Measurements from ENCODE around the gene RPL19.

RPL19 gene

DNA sequence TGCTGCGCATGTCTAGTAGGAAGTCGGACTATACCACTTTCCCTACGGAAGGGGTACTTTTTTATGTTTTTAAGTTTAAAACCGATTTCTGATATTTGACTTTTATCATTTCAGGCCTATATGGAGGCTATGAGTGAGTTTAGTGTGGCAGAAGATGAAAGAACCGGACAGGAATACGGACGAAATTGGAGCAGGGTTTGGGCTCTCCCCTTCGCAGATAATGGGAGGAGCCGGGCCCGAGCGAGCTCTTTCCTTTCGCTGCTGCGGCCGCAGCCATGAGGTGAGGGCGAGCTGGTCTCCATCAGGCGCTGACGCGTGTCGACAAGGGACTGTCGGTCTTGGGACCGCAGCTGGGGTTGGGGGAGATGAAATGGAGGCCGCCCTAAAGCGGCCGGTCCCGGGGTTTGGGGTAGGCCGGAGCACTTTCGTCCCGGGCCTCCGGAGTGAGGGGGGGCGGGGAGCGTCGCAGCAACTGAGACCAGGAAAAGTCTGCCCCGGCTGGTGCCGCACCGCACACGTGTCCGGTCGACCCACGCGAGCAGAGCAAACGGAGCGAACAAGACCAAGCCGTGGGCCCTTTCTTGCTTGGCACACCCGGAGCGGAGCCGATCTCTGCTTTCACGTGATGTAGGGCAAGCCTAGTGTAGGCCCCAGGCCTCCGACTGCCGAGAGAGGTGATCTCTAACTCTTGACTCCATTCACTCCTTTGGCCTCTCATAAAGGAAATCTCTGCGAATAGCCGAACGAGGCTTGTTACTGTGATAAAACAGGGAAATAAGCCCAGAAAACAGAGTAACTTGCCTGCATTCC is at the start of gene RPL19:
Gene RPL19, plus strand, starts transcription at position 214 of the 810 bp plus-strand sequence. Its CDS starts 62 bp downstream, at position 276.
- no peaks in the 10 kb centered on the region for H3K27me3 ChIP-seq (ENCODE audit: control insufficient read depth in 1 of 2, insufficient read depth in 2 of 2, low read length in 2 of 2)
- peaks cover 22 to 40% of the 10 kb centered on the region in 2 donors for H3K36me3 ChIP-seq (ENCODE audit: control insufficient read depth in 1 of 2, insufficient read depth in 2 of 2, low read length in 2 of 2)
- peak within 1 kb of the TSS; percentile 81 to 92 for H3K4me3 ChIP-seq (ENCODE audit: low read depth in 1 of 2, low read length in 2 of 2)
- H3K27ac ChIP-seq (ENCODE audit: low read depth, low read length) = peak within 1 kb of the TSS; percentile 87
- no peaks in the 10 kb centered on the region for H3K9me3 ChIP-seq (ENCODE audit: control insufficient read depth in 1 of 2, low read length in 2 of 2)
- H3K4me1 ChIP-seq (ENCODE audit: control insufficient read depth in 1 of 2, insufficient read depth in 2 of 2, low read length in 2 of 2) = peaks cover 18 to 36% of the 10 kb centered on the region in 2 donors
- H3K9ac ChIP-seq (ENCODE audit: low read depth in 1 of 2, low read length in 2 of 2) = peak within 1 kb of the TSS; percentile 84 to 95

DNA sequence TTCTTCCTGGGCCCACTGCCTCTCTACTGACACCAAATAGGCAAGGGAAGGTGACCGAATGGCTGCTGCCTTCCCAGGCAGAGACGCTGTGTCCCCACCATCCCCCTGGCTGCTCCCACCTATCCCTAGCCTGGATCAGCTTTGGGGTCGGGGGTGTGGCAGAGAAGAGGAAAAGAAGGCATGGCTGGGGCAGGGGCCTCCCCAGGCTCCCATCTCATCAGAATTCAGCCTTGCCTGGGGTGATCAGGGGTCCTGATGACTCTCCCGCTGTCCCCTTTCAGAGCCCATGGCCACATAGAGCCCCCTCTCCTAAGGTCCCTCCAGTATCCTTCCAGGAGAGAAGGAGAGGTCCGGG is 49.3 kb upstream of the RPL19 start:
- H3K4me1 ChIP-seq (ENCODE audit: control insufficient read depth in 1 of 2, insufficient read depth in 2 of 2, low read length in 2 of 2) = peaks cover 11 to 15% of the 10 kb centered on the region in 2 donors
- H3K27me3 ChIP-seq (ENCODE audit: control insufficient read depth in 1 of 2, insufficient read depth in 2 of 2, low read length in 2 of 2) = peaks cover 8 to 13% of the 10 kb centered on the region in 2 donors
- peak overlapping the region; percentile 40 to 49 for H3K4me3 ChIP-seq (ENCODE audit: low read depth in 1 of 2, low read length in 2 of 2)
- H3K9me3 ChIP-seq (ENCODE audit: control insufficient read depth in 1 of 2, low read length in 2 of 2) = no peaks in the 10 kb centered on the region
- no peak overlapping the region for H3K27ac ChIP-seq (ENCODE audit: low read depth, low read length)
- H3K36me3 ChIP-seq (ENCODE audit: control insufficient read depth in 1 of 2, insufficient read depth in 2 of 2, low read length in 2 of 2) = no peaks in the 10 kb centered on the region
- peak overlapping the region; percentile 37 to 38 for H3K9ac ChIP-seq (ENCODE audit: low read depth in 1 of 2, low read length in 2 of 2)

DNA sequence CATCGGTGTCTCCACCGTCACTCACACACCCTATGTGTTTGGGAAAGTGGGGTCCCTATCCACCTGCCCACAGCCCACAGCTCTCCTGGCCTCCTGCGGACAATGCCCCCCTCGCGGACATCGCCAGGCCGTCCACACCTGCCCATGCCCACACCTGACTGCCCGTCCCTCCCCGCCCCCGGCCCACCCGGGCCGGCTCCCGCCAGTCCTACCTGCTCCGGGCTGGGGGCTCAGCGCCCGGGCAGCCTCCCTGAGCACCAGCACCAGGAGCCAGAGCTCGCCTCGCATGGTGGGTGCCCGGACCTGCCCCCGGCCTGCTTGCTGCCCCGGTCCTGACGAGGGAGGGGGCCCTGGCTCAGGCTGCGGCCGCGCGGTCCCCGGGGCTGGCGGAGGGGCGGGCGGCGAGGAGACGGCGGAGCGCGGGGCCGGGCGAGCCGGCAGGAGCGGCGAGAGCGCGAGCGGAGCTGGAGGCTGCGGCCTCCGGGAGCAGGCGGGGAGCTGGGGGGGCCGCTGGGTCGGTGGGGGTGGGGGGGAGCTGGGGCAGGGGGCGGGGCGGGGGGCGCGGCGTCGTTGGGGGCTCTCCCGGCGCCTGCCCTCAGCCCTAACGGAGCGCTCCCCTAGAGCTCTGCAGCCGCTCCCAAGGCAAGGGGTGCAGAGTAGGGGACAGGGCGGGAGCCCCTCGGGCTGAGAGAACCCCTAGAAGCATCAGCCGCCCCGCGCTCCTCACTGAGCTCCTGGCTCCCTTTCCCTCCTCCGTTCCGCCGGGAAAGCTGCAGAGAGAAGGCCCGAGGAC is 48.7 kb upstream of the RPL19 start, which contains the start of gene PLXDC1:
Gene PLXDC1, minus strand, starts transcription at position 488 of the 793 bp plus-strand sequence. Its CDS starts 200 bp downstream, at position 288.
- no peak within 1 kb of the TSS for H3K27ac ChIP-seq (ENCODE audit: low read depth, low read length)
- H3K4me3 ChIP-seq (ENCODE audit: low read depth in 1 of 2, low read length in 2 of 2) = peak within 1 kb of the TSS; percentile 84 to 92

GRCh38 chr17:39151943-39152818 is 47.9 kb upstream of the RPL19 start:
- peak overlapping the region; percentile 72 to 96 for H3K9ac ChIP-seq (ENCODE audit: low read depth in 1 of 2, low read length in 2 of 2)
- H3K4me1 ChIP-seq (ENCODE audit: control insufficient read depth in 1 of 2, insufficient read depth in 2 of 2, low read length in 2 of 2) = peaks cover 11 to 15% of the 10 kb centered on the region in 2 donors
- H3K27ac ChIP-seq (ENCODE audit: low read depth, low read length) = no peak overlapping the region
- peaks cover 8 to 13% of the 10 kb centered on the region in 2 donors for H3K27me3 ChIP-seq (ENCODE audit: control insufficient read depth in 1 of 2, insufficient read depth in 2 of 2, low read length in 2 of 2)
- no peaks in the 10 kb centered on the region for H3K9me3 ChIP-seq (ENCODE audit: control insufficient read depth in 1 of 2, low read length in 2 of 2)
- H3K4me3 ChIP-seq (ENCODE audit: low read depth in 1 of 2, low read length in 2 of 2) = peak overlapping the region; percentile 84 to 92
- no peaks in the 10 kb centered on the region for H3K36me3 ChIP-seq (ENCODE audit: control insufficient read depth in 1 of 2, insufficient read depth in 2 of 2, low read length in 2 of 2)

More for the DNA sequence above, 48.7 kb upstream of the RPL19 start, which contains the start of gene PLXDC1:
- H3K9ac ChIP-seq (ENCODE audit: low read depth in 1 of 2, low read length in 2 of 2) = peak within 1 kb of the TSS; percentile 38 to 72
- H3K36me3 ChIP-seq (ENCODE audit: control insufficient read depth in 1 of 2, insufficient read depth in 2 of 2, low read length in 2 of 2) = no peaks in the 10 kb centered on the region
- H3K4me1 ChIP-seq (ENCODE audit: control insufficient read depth in 1 of 2, insufficient read depth in 2 of 2, low read length in 2 of 2) = peaks cover 11 to 15% of the 10 kb centered on the region in 2 donors
- no peaks in the 10 kb centered on the region for H3K9me3 ChIP-seq (ENCODE audit: control insufficient read depth in 1 of 2, low read length in 2 of 2)
- peaks cover 8 to 13% of the 10 kb centered on the region in 2 donors for H3K27me3 ChIP-seq (ENCODE audit: control insufficient read depth in 1 of 2, insufficient read depth in 2 of 2, low read length in 2 of 2)

DNA sequence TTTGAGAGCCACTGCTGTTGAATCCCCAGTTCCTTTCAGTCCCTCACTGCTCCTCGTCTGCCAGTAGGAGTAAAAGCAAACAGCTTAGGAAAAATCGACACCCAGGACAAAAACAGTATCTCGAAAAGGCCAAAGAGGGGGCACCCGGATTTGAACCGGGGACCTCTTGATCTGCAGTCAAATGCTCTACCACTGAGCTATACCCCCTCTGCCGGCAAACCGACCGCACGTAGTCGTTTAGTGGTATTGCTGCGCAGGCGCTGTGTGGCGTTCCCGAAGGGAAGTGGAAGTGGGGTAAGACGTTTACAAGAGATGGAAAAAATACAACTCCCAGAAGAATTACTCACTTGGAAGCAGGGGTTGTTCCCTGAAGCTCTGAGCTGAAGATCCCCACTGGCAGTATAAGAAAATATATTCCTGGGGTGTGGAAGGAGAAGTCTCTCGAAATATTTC is 46.5 kb upstream of the RPL19 start:
- Histone ChIP-seq H3K27ac (ENCODE audit: low read depth, low read length) (peak overlapping the region; percentile 78), H3K9ac (ENCODE audit: low read depth in 1 of 2, low read length in 2 of 2) (peak overlapping the region; percentile 72 to 96), H3K4me1 (ENCODE audit: control insufficient read depth in 1 of 2, insufficient read depth in 2 of 2, low read length in 2 of 2) (peaks cover 11 to 15% of the 10 kb centered on the region in 2 donors), H3K36me3 (ENCODE audit: control insufficient read depth in 1 of 2, insufficient read depth in 2 of 2, low read length in 2 of 2) (no peaks in the 10 kb centered on the region), H3K27me3 (ENCODE audit: control insufficient read depth in 1 of 2, insufficient read depth in 2 of 2, low read length in 2 of 2) (peaks cover 8 to 13% of the 10 kb centered on the region in 2 donors), H3K4me3 (ENCODE audit: low read depth in 1 of 2, low read length in 2 of 2) (peak overlapping the region; percentile 84 to 92), H3K9me3 (ENCODE audit: control insufficient read depth in 1 of 2, low read length in 2 of 2) (no peaks in the 10 kb centered on the region)

GRCh38 chr17:39155654-39156053 is 44.4 kb upstream of the RPL19 start:
- Histone ChIP-seq H3K9ac (ENCODE audit: low read depth in 1 of 2, low read length in 2 of 2) (no peak overlapping the region), H3K27me3 (ENCODE audit: control insufficient read depth in 1 of 2, insufficient read depth in 2 of 2, low read length in 2 of 2) (peaks cover 4% of the 10 kb centered on the region in 2 donors), H3K36me3 (ENCODE audit: control insufficient read depth in 1 of 2, insufficient read depth in 2 of 2, low read length in 2 of 2) (no peaks in the 10 kb centered on the region), H3K27ac (ENCODE audit: low read depth, low read length) (no peak overlapping the region), H3K4me1 (ENCODE audit: control insufficient read depth in 1 of 2, insufficient read depth in 2 of 2, low read length in 2 of 2) (peaks cover 11 to 15% of the 10 kb centered on the region in 2 donors), H3K4me3 (ENCODE audit: low read depth in 1 of 2, low read length in 2 of 2) (no peak overlapping the region), H3K9me3 (ENCODE audit: control insufficient read depth in 1 of 2, low read length in 2 of 2) (no peaks in the 10 kb centered on the region)

- H3K4me1 ChIP-seq (ENCODE audit: control insufficient read depth in 1 of 2, insufficient read depth in 2 of 2, low read length in 2 of 2) = peaks cover 11 to 15% of the 10 kb centered on the region in 2 donors
- H3K36me3 ChIP-seq (ENCODE audit: control insufficient read depth in 1 of 2, insufficient read depth in 2 of 2, low read length in 2 of 2) = no peaks in the 10 kb centered on the region
- no peak overlapping the region for H3K4me3 ChIP-seq (ENCODE audit: low read depth in 1 of 2, low read length in 2 of 2)
- H3K9me3 ChIP-seq (ENCODE audit: control insufficient read depth in 1 of 2, low read length in 2 of 2) = no peaks in the 10 kb centered on the region
- H3K27me3 ChIP-seq (ENCODE audit: control insufficient read depth in 1 of 2, insufficient read depth in 2 of 2, low read length in 2 of 2) = no peaks in the 10 kb centered on the region
- no peak overlapping the region for H3K27ac ChIP-seq (ENCODE audit: low read depth, low read length)
- no peak overlapping the region for H3K9ac ChIP-seq (ENCODE audit: low read depth in 1 of 2, low read length in 2 of 2)
These were observed 43.6 kb upstream of the RPL19 start for GRCh38 chr17:39156491-39156890.

DNA sequence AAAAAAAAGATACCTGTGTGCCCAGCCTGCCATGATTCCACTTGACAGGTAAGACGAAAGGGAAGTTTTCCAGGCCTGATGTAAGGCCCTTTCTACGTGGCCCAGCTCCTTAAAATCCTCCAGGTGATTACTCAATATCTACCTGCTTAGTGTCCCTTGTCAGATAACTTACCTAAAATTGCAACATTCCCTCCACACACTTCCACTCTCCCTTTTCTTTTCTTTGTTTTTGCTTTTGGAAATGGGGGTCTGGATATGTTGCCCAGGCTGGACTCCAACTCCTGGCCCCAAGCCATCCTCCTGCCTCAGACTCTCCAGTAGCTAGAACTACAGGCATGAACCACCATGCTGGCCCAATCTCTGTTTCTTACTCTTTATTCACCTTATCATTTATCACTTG is 41.5 kb upstream of the RPL19 start:
- Histone ChIP-seq H3K4me1 (ENCODE audit: control insufficient read depth in 1 of 2, insufficient read depth in 2 of 2, low read length in 2 of 2) (no peaks in the 10 kb centered on the region), H3K9me3 (ENCODE audit: control insufficient read depth in 1 of 2, low read length in 2 of 2) (no peaks in the 10 kb centered on the region), H3K27ac (ENCODE audit: low read depth, low read length) (no peak overlapping the region), H3K9ac (ENCODE audit: low read depth in 1 of 2, low read length in 2 of 2) (no peak overlapping the region), H3K4me3 (ENCODE audit: low read depth in 1 of 2, low read length in 2 of 2) (no peak overlapping the region), H3K36me3 (ENCODE audit: control insufficient read depth in 1 of 2, insufficient read depth in 2 of 2, low read length in 2 of 2) (no peaks in the 10 kb centered on the region), H3K27me3 (ENCODE audit: control insufficient read depth in 1 of 2, insufficient read depth in 2 of 2, low read length in 2 of 2) (no peaks in the 10 kb centered on the region)

DNA sequence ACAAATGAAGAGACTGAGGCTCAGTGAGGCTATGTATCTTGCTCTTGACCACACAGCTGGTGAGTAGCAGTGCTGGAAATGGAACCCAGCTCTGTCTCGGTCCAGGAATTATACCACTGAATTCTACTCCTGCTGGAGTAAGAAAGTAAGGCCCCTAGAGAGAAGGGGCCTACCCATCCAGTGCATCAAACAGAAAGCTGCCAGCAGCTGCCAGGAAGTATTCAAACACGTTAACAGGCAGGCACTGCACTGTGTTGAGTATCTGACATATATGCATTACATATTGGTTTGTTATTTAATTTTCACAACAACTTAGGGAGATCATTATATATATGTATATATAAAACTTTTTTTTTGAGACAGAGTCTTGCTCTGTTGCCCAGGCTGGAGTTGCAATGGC is 38.1 kb upstream of the RPL19 start:
- Histone ChIP-seq H3K4me3 (ENCODE audit: low read depth in 1 of 2, low read length in 2 of 2) (no peak overlapping the region), H3K4me1 (ENCODE audit: control insufficient read depth in 1 of 2, insufficient read depth in 2 of 2, low read length in 2 of 2) (peaks cover 18 to 21% of the 10 kb centered on the region in 2 donors), H3K27ac (ENCODE audit: low read depth, low read length) (no peak overlapping the region), H3K9ac (ENCODE audit: low read depth in 1 of 2, low read length in 2 of 2) (no peak overlapping the region), H3K27me3 (ENCODE audit: control insufficient read depth in 1 of 2, insufficient read depth in 2 of 2, low read length in 2 of 2) (no peaks in the 10 kb centered on the region), H3K36me3 (ENCODE audit: control insufficient read depth in 1 of 2, insufficient read depth in 2 of 2, low read length in 2 of 2) (no peaks in the 10 kb centered on the region), H3K9me3 (ENCODE audit: control insufficient read depth in 1 of 2, low read length in 2 of 2) (no peaks in the 10 kb centered on the region)

All from duodenal mucosa (tissue), 2 donors.